Activated T-cell treated with anti-CD3 and anti-CD28 coated beads, Interleukin-2, amount 50 U/mL, for 72 hours (primary cell): ENCODE data around the gene SEC23A. TPM values are rescaled to one million over a fixed set of nuclear protein-coding genes. Genes with fewer than 3 reads are reported as not detected.
A peak's percentile ranks its signal among the peaks of the same experiment; 100 is the strongest.
"Not testable (repeated sequence)": the region's sequence is repeated elsewhere in the genome, so short reads cannot be mapped to it uniquely, and the experiment has no call there.

ENCODE experiments used
- ATAC-seq, 2 donors: fragments of 150-1000 bp; cut with Tn5 transposase; replicated peaks in 1 of 2; 2 replicates each; pipeline ENCODE4 v1.10.0; 2021; ENCODE audit warnings: moderate library complexity in 2 of 2, mild to moderate bottlenecking in 1 of 2
- DNase-seq, 2 donors: peaks; one replicate each; pipeline ENCODE4 v3.0.0; 2021 to 2022; ENCODE audit warnings: mixed read lengths in 1 of 2
- H3K27ac Mint-ChIP-seq: one replicate; pipeline ENCODE4 v1.8.0; 2022; ENCODE audit warnings: mild to moderate bottlenecking, moderate library complexity, mixed read lengths
- H3K27me3 Mint-ChIP-seq: one replicate; pipeline ENCODE4 v1.8.0; 2022; ENCODE audit warnings: low read depth, mixed read lengths
- H3K36me3 Mint-ChIP-seq, 2 donors: one replicate each; pipeline ENCODE4 v1.8.0; 2022; ENCODE audit warnings: mixed read lengths in 2 of 2, mild to moderate bottlenecking in 1 of 2; ENCODE audit not compliant: insufficient read depth in 2 of 2
- H3K4me1 Mint-ChIP-seq: one replicate; pipeline ENCODE4 v1.8.0; 2022; ENCODE audit warnings: low read depth, mixed read lengths
- H3K4me3 Mint-ChIP-seq, 2 donors: one replicate each; pipeline ENCODE4 v1.8.0; 2022; ENCODE audit warnings: mild to moderate bottlenecking in 2 of 2, mixed read lengths in 2 of 2, moderate library complexity in 2 of 2
- H3K9me3 Mint-ChIP-seq, 2 donors: one replicate each; pipeline ENCODE4 v1.8.0; 2022; ENCODE audit warnings: mixed read lengths in 2 of 2
- total RNA-seq, 2 donors: library from RNA; stranded (reverse); gene quantifications; one replicate each; pipeline ENCODE4 v1.2.3, GENCODE V29; 2022

SEC23A gene
- total RNA-seq, 2 donors from 2014 or later = 60.9 to 71.3 TPM

- H3K27me3 Mint-ChIP-seq = no peaks in the 10 kb centered on the region
- no peaks in the 10 kb centered on the region for H3K4me1 Mint-ChIP-seq
- H3K9me3 Mint-ChIP-seq = no peaks in the 10 kb centered on the region
- peak overlapping the region; percentile 88 for H3K27ac Mint-ChIP-seq
- DNase-seq (no peak), ATAC-seq (no peak)
- peaks cover 10 to 30% of the 10 kb centered on the region in 2 donors for H3K36me3 Mint-ChIP-seq
- no peak overlapping the region for H3K4me3 Mint-ChIP-seq
Observed at GRCh38 chr14:39080886-39081285, 22.1 kb downstream of the SEC23A start.

DNA sequence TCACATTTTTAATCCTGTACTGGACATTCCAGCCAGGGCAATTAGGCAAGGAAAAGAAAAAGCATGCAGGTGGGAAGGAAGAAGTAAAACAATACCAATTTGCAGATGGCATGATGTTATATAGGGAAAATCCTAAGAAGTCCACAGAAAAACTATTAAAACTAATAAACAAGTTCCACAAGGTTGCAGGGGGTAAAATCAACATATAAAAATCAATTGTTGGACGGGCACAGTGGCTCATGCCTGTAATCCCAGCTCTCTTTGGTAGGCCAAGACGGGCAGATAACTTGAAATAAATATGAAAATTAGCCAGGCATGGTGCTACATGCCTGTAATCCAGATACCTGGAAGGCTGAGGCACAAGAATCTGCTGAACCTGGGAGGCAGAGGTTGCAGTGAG, 31.9 kb downstream of the SEC23A start:
- Mint-ChIP-seq H3K27ac (no peak overlapping the region), H3K4me3 (no peak overlapping the region), H3K36me3 (peaks cover 2 to 37% of the 10 kb centered on the region in 2 donors), H3K4me1 (no peaks in the 10 kb centered on the region), H3K9me3 (no peaks in the 10 kb centered on the region), H3K27me3 (no peaks in the 10 kb centered on the region)
- DNase-seq (no peak), ATAC-seq (no peak)

GRCh38 chr14:39069923-39070322, 33.1 kb downstream of the SEC23A start:
- DNase-seq = no peak
- no peaks in the 10 kb centered on the region for H3K9me3 Mint-ChIP-seq
- no peaks in the 10 kb centered on the region for H3K4me1 Mint-ChIP-seq
- H3K4me3 Mint-ChIP-seq = no peak overlapping the region
- no peaks in the 10 kb centered on the region for H3K27me3 Mint-ChIP-seq
- no peak for ATAC-seq
- H3K36me3 Mint-ChIP-seq = peaks cover 7 to 39% of the 10 kb centered on the region in 2 donors
- H3K27ac Mint-ChIP-seq = no peak overlapping the region

DNA sequence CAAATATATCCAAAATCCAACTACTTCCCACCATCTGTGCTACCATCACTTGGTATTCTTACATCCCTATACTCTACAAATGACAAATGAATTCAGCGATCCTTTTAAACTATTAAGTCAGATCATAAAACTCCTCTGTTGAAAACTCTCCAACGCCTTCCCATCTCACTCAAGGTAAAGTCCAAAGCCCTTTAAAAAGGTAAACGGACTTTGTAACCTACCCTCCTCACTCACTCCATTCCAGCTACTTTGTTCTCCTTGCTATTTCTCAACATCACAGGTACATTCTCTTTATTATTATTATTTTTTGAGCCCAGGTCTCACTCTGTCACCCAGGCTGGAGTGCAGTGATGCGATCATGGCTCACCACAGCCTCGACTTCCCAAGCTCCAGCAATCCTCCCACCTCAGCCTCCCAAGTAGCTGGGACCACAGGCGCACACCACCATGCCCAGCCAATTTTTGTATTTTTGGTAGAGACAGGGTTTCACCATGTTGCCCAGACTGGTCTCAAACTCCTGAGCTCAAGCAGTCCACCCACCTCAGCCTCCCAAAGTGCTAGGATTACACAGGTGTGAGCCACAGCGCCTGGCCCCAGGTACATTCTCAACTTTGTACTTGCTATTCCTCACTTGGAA, 33.7 kb downstream of the SEC23A start:
- not testable (repeated sequence) for H3K4me1 Mint-ChIP-seq, H3K27me3 Mint-ChIP-seq, H3K4me3 Mint-ChIP-seq, H3K27ac Mint-ChIP-seq, ATAC-seq, H3K9me3 Mint-ChIP-seq, DNase-seq
- peaks cover 8 to 37% of the 10 kb centered on the region in 2 donors for H3K36me3 Mint-ChIP-seq

DNA sequence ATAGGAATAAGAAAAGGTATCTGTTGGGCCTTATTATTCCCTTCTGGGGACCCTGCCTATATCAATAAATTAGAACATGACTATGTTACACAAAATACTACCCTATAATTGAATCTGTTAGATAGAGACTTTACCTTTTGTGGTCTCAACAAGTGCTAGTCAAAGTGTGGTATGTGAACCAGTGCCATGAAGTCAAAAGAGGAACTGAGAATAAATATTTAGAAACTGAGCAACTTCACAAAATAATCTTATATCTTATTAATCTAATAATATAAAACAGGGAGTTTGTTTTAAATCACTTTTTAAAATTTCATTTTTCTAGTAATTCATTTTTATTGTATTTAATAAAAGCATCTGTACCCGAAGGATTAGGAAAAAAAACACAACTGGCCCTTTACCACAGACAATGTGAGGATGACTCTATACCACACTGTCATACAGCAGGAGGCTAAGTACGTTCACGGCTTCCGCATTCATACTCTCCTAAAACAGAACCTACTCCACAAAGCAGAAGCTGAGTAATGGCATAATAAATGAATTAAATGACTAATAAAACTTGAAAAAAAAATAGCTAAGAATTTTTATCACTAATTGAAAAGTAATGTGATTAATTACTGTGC, 42.1 kb downstream of the SEC23A start:
- H3K36me3 Mint-ChIP-seq = peaks cover 25 to 56% of the 10 kb centered on the region in 2 donors
- H3K4me3 Mint-ChIP-seq = no peak overlapping the region
- ATAC-seq = no peak
- no peaks in the 10 kb centered on the region for H3K27me3 Mint-ChIP-seq
- H3K27ac Mint-ChIP-seq = no peak overlapping the region
- DNase-seq = no peak
- H3K4me1 Mint-ChIP-seq = no peaks in the 10 kb centered on the region
- H3K9me3 Mint-ChIP-seq = peaks cover 5% of the 10 kb centered on the region in 2 donors

DNA sequence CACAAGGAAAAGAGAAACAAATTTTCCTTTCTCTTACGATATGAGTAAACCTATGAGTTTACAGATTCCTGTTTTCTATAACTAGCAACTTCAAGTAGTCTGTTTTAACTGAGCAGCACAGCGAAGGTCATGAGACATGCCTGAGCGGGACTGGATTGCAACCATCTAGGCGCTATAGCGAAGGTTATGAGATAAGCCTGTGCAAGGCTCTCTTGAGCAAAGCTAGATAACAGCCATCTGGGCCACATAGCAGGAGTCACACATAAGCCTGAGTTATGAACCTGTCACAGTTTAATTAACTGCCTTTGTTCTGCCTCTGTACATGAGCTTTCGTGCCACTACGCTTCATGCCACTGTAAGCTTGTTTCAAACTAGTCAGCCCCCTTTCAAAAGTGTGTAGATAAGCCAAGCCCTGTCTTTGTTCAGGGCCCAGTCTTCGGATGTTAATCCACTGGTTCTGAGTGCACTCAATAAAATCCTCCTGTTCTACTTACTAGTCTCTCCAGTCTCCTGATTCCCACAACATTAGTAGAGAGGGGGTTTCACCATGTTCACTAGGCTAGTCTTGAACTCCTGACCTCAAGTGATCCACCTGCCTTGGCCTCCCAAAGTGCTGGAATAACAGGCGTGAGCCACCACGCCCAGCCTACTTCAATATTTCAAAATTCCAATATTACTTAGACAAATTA, 47.1 kb downstream of the SEC23A start:
- H3K9me3 Mint-ChIP-seq = peaks cover 5% of the 10 kb centered on the region in 2 donors
- H3K4me3 Mint-ChIP-seq = no peak overlapping the region
- no peak overlapping the region for H3K27ac Mint-ChIP-seq
- H3K27me3 Mint-ChIP-seq = no peaks in the 10 kb centered on the region
- no peaks in the 10 kb centered on the region for H3K4me1 Mint-ChIP-seq
- no peak for DNase-seq
- H3K36me3 Mint-ChIP-seq = peaks cover 23 to 59% of the 10 kb centered on the region in 2 donors
- no peak for ATAC-seq

DNA sequence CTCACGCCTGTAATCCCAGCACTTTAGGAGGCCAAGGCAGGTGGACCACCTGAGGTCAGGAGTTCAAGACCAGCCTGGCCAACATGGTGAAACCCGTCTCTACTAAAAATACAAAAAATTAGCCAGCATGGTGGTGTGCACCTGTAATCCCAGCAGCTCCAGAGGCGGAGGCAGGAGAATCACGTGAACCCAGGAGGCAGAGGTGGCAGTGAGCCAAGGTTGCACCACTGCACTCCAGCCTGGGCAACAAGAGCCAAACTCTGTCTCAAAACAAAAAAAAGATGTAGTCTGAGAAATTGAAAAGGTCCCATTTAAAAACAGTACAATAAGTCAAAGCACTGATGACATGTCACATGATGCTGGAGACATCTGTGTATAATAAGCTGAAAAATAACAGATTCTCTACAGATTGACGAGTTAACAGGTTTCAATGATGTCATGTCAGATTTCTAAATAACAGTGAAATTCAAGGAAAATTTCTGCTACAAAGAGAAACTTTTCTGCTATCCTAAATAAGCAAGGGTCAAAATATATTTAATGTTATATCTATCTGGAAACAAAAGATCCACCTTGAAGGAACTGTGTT, 50.1 kb downstream of the SEC23A start:
- DNase-seq, H3K27ac Mint-ChIP-seq, H3K27me3 Mint-ChIP-seq, H3K9me3 Mint-ChIP-seq, ATAC-seq, H3K4me3 Mint-ChIP-seq, H3K4me1 Mint-ChIP-seq: not testable (repeated sequence)
- H3K36me3 Mint-ChIP-seq = peaks cover 19 to 48% of the 10 kb centered on the region in 2 donors

- Mint-ChIP-seq H3K4me1 (peaks cover 8% of the 10 kb centered on the region), H3K27me3 (no peaks in the 10 kb centered on the region), H3K36me3 (peaks cover 22 to 52% of the 10 kb centered on the region in 2 donors), H3K9me3 (no peaks in the 10 kb centered on the region), H3K27ac (no peak overlapping the region), H3K4me3 (no peak overlapping the region)
- DNase-seq = no peak
- no peak for ATAC-seq
Observed at GRCh38 chr14:39050389-39050788, 52.6 kb downstream of the SEC23A start.

- not testable (repeated sequence) for H3K4me3 Mint-ChIP-seq, H3K9me3 Mint-ChIP-seq, H3K27me3 Mint-ChIP-seq, H3K4me1 Mint-ChIP-seq, DNase-seq, H3K27ac Mint-ChIP-seq, ATAC-seq
- H3K36me3 Mint-ChIP-seq = peaks cover 15 to 36% of the 10 kb centered on the region in 2 donors
Observed at GRCh38 chr14:39045889-39046288, 57.1 kb downstream of the SEC23A start.

DNA sequence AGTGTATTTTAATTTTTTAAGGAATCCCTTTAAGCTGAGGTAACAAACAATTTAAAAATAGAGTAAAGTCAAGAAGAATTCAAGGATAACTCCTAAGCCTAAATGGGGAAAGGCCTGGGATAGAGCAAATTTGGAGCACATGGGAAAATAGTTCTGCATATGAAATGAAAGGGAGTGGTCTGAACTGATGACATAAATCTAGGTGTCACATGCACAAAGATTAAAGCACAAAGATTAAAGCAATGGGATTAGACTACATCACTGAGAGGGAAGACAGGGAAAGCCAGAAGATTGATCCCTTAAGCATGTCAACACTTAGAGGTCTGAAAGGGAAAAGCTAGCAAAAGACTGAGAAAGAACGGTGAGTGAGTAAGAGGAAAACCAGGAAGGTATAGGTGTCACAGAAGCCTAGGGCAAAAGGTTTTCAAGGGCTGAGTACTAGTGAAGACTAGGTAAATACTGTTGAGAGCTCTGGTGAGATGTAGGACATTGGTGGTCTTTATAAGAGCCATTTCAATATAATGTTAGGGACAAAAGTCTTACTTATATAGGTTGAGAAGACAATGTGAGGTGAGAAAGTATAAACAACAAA, 59.6 kb downstream of the SEC23A start:
- Mint-ChIP-seq H3K27ac (no peak overlapping the region), H3K36me3 (peaks cover 11 to 37% of the 10 kb centered on the region in 2 donors)
- ATAC-seq = no peak

GRCh38 chr14:39040529-39040928, 62.5 kb downstream of the SEC23A start:
- ATAC-seq = no peak
- H3K27me3 Mint-ChIP-seq = no peaks in the 10 kb centered on the region

More for the DNA sequence above, 59.6 kb downstream of the SEC23A start:
- DNase-seq = no peak
- no peak overlapping the region for H3K4me3 Mint-ChIP-seq
- H3K4me1 Mint-ChIP-seq = peaks cover 8% of the 10 kb centered on the region
- no peaks in the 10 kb centered on the region for H3K9me3 Mint-ChIP-seq
- no peaks in the 10 kb centered on the region for H3K27me3 Mint-ChIP-seq

DNA sequence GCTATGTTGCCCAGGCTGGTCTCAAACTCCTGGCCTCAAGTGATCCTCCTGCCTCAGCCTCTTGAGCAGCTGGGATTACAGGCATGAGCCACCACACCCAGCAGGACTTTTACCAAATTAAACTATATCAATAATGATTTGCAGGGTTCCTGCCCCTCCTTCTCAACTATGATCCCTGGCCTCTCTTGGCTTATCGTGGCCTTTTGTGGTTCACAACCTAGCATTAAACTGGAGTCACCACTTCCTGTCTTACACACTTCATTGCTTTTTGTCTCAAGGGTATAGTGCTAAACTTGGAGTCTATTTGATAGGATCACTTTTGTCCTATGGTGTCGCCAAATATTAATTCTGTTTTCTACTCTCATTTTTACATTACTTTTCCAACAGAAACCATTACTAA, 64.5 kb downstream of the SEC23A start:
- H3K36me3 Mint-ChIP-seq = peaks cover 0 to 10% of the 10 kb centered on the region in 2 donors
- no peak for DNase-seq
- no peaks in the 10 kb centered on the region for H3K4me1 Mint-ChIP-seq
- no peaks in the 10 kb centered on the region for H3K27me3 Mint-ChIP-seq
- ATAC-seq = no peak
- H3K27ac Mint-ChIP-seq = peak overlapping the region; percentile 27
- H3K4me3 Mint-ChIP-seq = no peak overlapping the region
- no peaks in the 10 kb centered on the region for H3K9me3 Mint-ChIP-seq

More at GRCh38 chr14:39040529-39040928, 62.5 kb downstream of the SEC23A start:
- H3K4me3 Mint-ChIP-seq = no peak overlapping the region
- H3K27ac Mint-ChIP-seq = no peak overlapping the region
- H3K9me3 Mint-ChIP-seq = no peaks in the 10 kb centered on the region
- H3K4me1 Mint-ChIP-seq = no peaks in the 10 kb centered on the region
- peaks cover 2 to 18% of the 10 kb centered on the region in 2 donors for H3K36me3 Mint-ChIP-seq
- no peak for DNase-seq

DNA sequence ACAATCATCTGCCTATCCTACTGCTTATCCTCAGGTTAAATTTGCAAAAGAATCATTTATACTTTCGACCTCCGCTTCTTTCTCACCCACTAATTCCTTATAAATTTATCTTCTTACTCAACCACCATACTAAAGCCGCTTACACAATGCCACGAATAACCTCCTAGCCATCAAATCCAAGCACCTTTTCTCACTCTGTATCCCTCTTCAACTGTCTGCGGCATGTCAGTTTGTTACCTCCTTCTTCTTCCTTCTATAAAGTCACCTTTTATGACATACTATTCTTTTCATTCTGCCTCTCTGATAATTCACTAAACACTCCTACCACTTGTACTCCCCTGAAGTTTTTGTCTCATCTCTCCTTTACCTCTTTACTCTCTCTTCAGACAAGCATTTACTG, 66.3 kb downstream of the SEC23A start:
- H3K4me1 Mint-ChIP-seq = no peaks in the 10 kb centered on the region
- peaks cover 0 to 7% of the 10 kb centered on the region in 2 donors for H3K36me3 Mint-ChIP-seq
- H3K9me3 Mint-ChIP-seq = no peaks in the 10 kb centered on the region
- DNase-seq = no peak
- ATAC-seq = no peak
- no peak overlapping the region for H3K4me3 Mint-ChIP-seq
- H3K27ac Mint-ChIP-seq = no peak overlapping the region
- H3K27me3 Mint-ChIP-seq = no peaks in the 10 kb centered on the region
